ENCODE measurements around the gene C9orf72. TPM values are rescaled to one million over a fixed set of nuclear protein-coding genes. Genes with fewer than 3 reads are reported as not detected.
A peak's percentile ranks its signal among the peaks of the same experiment; 100 is the strongest.

The C9orf72 gene
- total and polyA plus RNA-seq, 9 of the 15 experiments (the other 6 are each of a cell fraction or from before 2014, with no cell fraction given): 2.3 to 7.3 (median 4.1) TPM

- no TSS peak for BruUV-seq (replicated peaks)
- ATAC-seq (no peak), FAIRE-seq (no peak), DNase-seq (ENCODE audit: extremely low read depth in 1 of 4, low spot score in 3 of 4) (no peak)
- H3K4me1 ChIP-seq (replicated peaks in 1 of 2; ENCODE audit: control insufficient read depth in 2 of 2, insufficient read depth in 2 of 2, low read length in 2 of 2): peaks cover 0 to 2% of the 10 kb centered on the region in 2 experiments; a peak in 3 of 5 replicates
- 100% methylated on average over 2 of the region's 2 CpGs for WGBS (ENCODE audit: insufficient coverage, low coverage, missing lambda C conversion rate)
- no peaks in the 10 kb centered on the region for H3K27me3 ChIP-seq (ENCODE audit: control insufficient read depth in 2 of 2, insufficient read depth in 2 of 2, low read length in 2 of 2)
- H3K36me3 ChIP-seq (ENCODE audit: control insufficient read depth, insufficient read depth, low read length): no peaks in the 10 kb centered on the region
- H3K9ac ChIP-seq (ENCODE audit: insufficient read depth in 1 of 2, low read depth in 2 of 2, low read length in 2 of 2): no peak overlapping the region
- peaks cover 80% of the 10 kb centered on the region for H3K79me2 ChIP-seq (ENCODE audit: control insufficient read depth, insufficient read depth, low read length)
- TF ChIP-seq FOXK2 (conservative IDR thresholded peaks at IDR 0.05 in 1 of 2, IDR thresholded peaks at IDR 0.05 in 1 of 2; ENCODE audit: low read depth in 2 of 2): no peak
- H3K4me3 ChIP-seq: no peak overlapping the region
- H3K27ac ChIP-seq (ENCODE audit: extremely low read depth, low read depth, low read length): no peak overlapping the region
- intact Hi-C loops (cut with micrococcal nuclease): no loop called here
- no peaks in the 10 kb centered on the region for H3K9me1 ChIP-seq (ENCODE audit: control insufficient read depth, insufficient read depth, low read length)
- H3K9me3 ChIP-seq (replicated peaks; ENCODE audit: control insufficient read depth, insufficient read depth, low read depth, low read length): no peaks in the 10 kb centered on the region
- H2AFZ ChIP-seq (ENCODE audit: low read depth, low read length): no peak overlapping the region
- H4K20me1 ChIP-seq (replicated peaks; ENCODE audit: control insufficient read depth, insufficient read depth, low read length): no peaks in the 10 kb centered on the region
- in situ Hi-C loops (cut with MboI): no loop called here
- POLR2A ChIA-PET: interaction anchor here (0.8 to 1.2 kb wide), 2 partner anchors 9 to 13 kb away, joined by 3 to 4 read pairs; no protein-coding TSS in a partner anchor
- CTCF ChIA-PET (ENCODE audit: low intra/inter-chr PET ratio): no interaction called here
- no peak overlapping the region for H3K4me2 ChIP-seq (ENCODE audit: insufficient read depth, low read length)
Observed at GRCh38 chr9:27514551-27514950, 58.7 kb downstream of the C9orf72 start.

GRCh38 chr9:27511771-27512170 is 61.5 kb downstream of the C9orf72 start:
- FAIRE-seq (no peak), DNase-seq (ENCODE audit: extremely low read depth in 1 of 4, low spot score in 3 of 4) (no peak), ATAC-seq (no peak)
- Histone ChIP-seq H3K27ac (ENCODE audit: extremely low read depth, low read depth, low read length) (no peak overlapping the region), H3K9me3 (replicated peaks; ENCODE audit: control insufficient read depth, insufficient read depth, low read depth, low read length) (no peaks in the 10 kb centered on the region), H2AFZ (ENCODE audit: low read depth, low read length) (no peak overlapping the region), H3K36me3 (ENCODE audit: control insufficient read depth, insufficient read depth, low read length) (peaks cover 6% of the 10 kb centered on the region; the same call in 1 of the 3 replicates), H3K27me3 (ENCODE audit: control insufficient read depth in 2 of 2, insufficient read depth in 2 of 2, low read length in 2 of 2) (no peaks in the 10 kb centered on the region), H4K20me1 (replicated peaks; ENCODE audit: control insufficient read depth, insufficient read depth, low read length) (no peaks in the 10 kb centered on the region), H3K79me2 (ENCODE audit: control insufficient read depth, insufficient read depth, low read length) (peaks cover 60% of the 10 kb centered on the region), H3K4me1 (replicated peaks in 1 of 2; ENCODE audit: control insufficient read depth in 2 of 2, insufficient read depth in 2 of 2, low read length in 2 of 2) (peaks cover 0 to 2% of the 10 kb centered on the region in 2 experiments; a peak in 3 of 5 replicates), H3K9ac (ENCODE audit: insufficient read depth in 1 of 2, low read depth in 2 of 2, low read length in 2 of 2) (no peak overlapping the region), H3K4me2 (ENCODE audit: insufficient read depth, low read length) (no peak overlapping the region), H3K4me3 (no peak overlapping the region), H3K9me1 (ENCODE audit: control insufficient read depth, insufficient read depth, low read length) (no peaks in the 10 kb centered on the region)
- in situ Hi-C loops (cut with MboI) (no loop called here), intact Hi-C loops (cut with micrococcal nuclease) (no loop called here)
- ChIA-PET POLR2A (interaction anchor here (0.5 kb wide), 1 partner anchor 302 kb away, joined by 3 read pairs; no protein-coding TSS in a partner anchor), CTCF (ENCODE audit: low intra/inter-chr PET ratio) (no interaction called here)
- no TSS peak for BruUV-seq (replicated peaks)
- no CpG with 5 or more reads among the region's 2 CpGs for WGBS (ENCODE audit: insufficient coverage, low coverage, missing lambda C conversion rate)
- no peak for TF ChIP-seq TFAP4 (CRISPR knock-in tag; IDR thresholded peaks at IDR 0.05; ENCODE audit: borderline replicate concordance)
- peak; percentile 5 for TF ChIP-seq NFYB (IDR thresholded peaks at IDR 0.05; ENCODE audit: extremely low read depth, insufficient read length)
- peak; percentile 55 for TF ChIP-seq USF2 (CRISPR knock-in tag; IDR thresholded peaks at IDR 0.05)
- no peak for TF ChIP-seq EZH2 (IDR thresholded peaks at IDR 0.05; ENCODE audit: borderline replicate concordance, low read depth, low read length)
- TF ChIP-seq KLF16 (IDR thresholded peaks at IDR 0.05): no peak

Data from K562 (cell line).